Tongue (tissue), 2 donors: ENCODE results near the gene CAT. TPM values are rescaled to one million over a fixed set of nuclear protein-coding genes. Genes with fewer than 3 reads are reported as not detected.

Source experiments
- DNase-seq: peaks from one replicate; pipeline ENCODE4 v3.0.0-alpha.2; 2015
- total RNA-seq: library from RNA; depleted of rRNA; stranded (reverse); fragments of >200 nt; gene quantifications from one replicate; pipeline ENCODE4 v1.2.3, GENCODE V29; 2014

Gene CAT
- total RNA-seq, 1 donor from 2014 or later = 118 TPM

GRCh38 chr11:34460278-34460677 lies 21.5 kb downstream of the CAT start:
- no peak for DNase-seq

GRCh38 chr11:34461215-34461614 lies 22.5 kb downstream of the CAT start:
- no peak for DNase-seq

- DNase-seq = no peak
Observed at GRCh38 chr11:34464591-34465051, 25.9 kb downstream of the CAT start.

GRCh38 chr11:34466802-34467488 lies 28.2 kb downstream of the CAT start:
- DNase-seq = no peak

- DNase-seq = no peak
Observed at GRCh38 chr11:34468209-34468841, 29.6 kb downstream of the CAT start.

GRCh38 chr11:34473603-34474169 lies 35.0 kb downstream of the CAT start:
- DNase-seq = no peak

- DNase-seq = no peak
Observed at GRCh38 chr11:34475656-34476055, 36.9 kb downstream of the CAT start.

GRCh38 chr11:34476849-34477248 lies 38.1 kb downstream of the CAT start:
- no peak for DNase-seq

- no peak for DNase-seq
Observed at GRCh38 chr11:34478845-34479663, 40.3 kb downstream of the CAT start.

- DNase-seq = no peak
Observed at GRCh38 chr11:34480314-34480713, 41.6 kb downstream of the CAT start.

- no peak for DNase-seq
Observed at GRCh38 chr11:34481307-34481706, 42.6 kb downstream of the CAT start.

- no peak for DNase-seq
Observed at GRCh38 chr11:34483106-34483874, 44.6 kb downstream of the CAT start.

GRCh38 chr11:34487430-34487829 lies 48.7 kb downstream of the CAT start:
- DNase-seq = no peak

GRCh38 chr11:34488855-34489557 lies 50.3 kb downstream of the CAT start:
- no peak for DNase-seq

GRCh38 chr11:34490304-34490703 lies 51.6 kb downstream of the CAT start:
- DNase-seq = no peak

- DNase-seq = peak; percentile 81
Observed at GRCh38 chr11:34492806-34493414, 54.2 kb downstream of the CAT start.

GRCh38 chr11:34493468-34493867 lies 54.7 kb downstream of the CAT start:
- DNase-seq = no peak

GRCh38 chr11:34493926-34494595 lies 55.3 kb downstream of the CAT start:
- no peak for DNase-seq

GRCh38 chr11:34495239-34495723 lies 56.5 kb downstream of the CAT start:
- DNase-seq = no peak

- DNase-seq = peak; percentile 59
Observed at GRCh38 chr11:34495724-34496377, 57.1 kb downstream of the CAT start.
